HG03025 (cell line): ENCODE data around the gene CFAP65.

Source experiments
- ATAC-seq: cut with Tn5 transposase; IDR thresholded peaks from one replicate; pipeline ENCODE4 v1.9.1; 2021; ENCODE audit warnings: mild to moderate bottlenecking, moderate library complexity; ENCODE audit not compliant: unreplicated experiment, low FRiP score

The CFAP65 gene

GRCh38 chr2:218953366-218953954 lies 87.9 kb downstream of the CFAP65 start:
- ATAC-seq: no peak
